ENCODE measurements around the gene MYH7B.

MYH7B gene

GRCh38 chr20:35004749-35005462, 49.2 kb downstream of the MYH7B start:
- DNase-seq (ENCODE audit: low read depth in 2 of 2), result no peak

Measured in stimulated activated CD8-positive, alpha-beta memory T cell treated with anti-CD3 and anti-CD28 coated beads, Interleukin-7, amount 100 ng/mL, for 4 hours (primary cell).